IPS-20b (cell line): Measurements from ENCODE around the gene PPARG.

Source experiments
- H3K27ac ChIP-seq: one replicate; pipeline ENCODE4 v1.5.1; 2013; ENCODE audit warnings: low read length
- H3K27me3 ChIP-seq: 2 replicates; pipeline ENCODE4 v1.6.1; 2013; ENCODE audit warnings: mild to moderate bottlenecking, low read length, inconsistent platforms; ENCODE audit not compliant: insufficient read depth
- H3K36me3 ChIP-seq: 2 replicates; pipeline ENCODE4 v1.6.1; 2013; ENCODE audit warnings: low read depth, mild to moderate bottlenecking, inconsistent platforms, low read length, moderate library complexity; ENCODE audit not compliant: insufficient read depth
- H3K4me1 ChIP-seq: 2 replicates; pipeline ENCODE4 v1.6.1; 2013; ENCODE audit warnings: mild to moderate bottlenecking, control low read depth, inconsistent platforms, low read length, moderate library complexity; ENCODE audit not compliant: insufficient read depth
- H3K4me3 ChIP-seq: 2 replicates; pipeline ENCODE4 v1.5.1; 2013; ENCODE audit warnings: mild to moderate bottlenecking, low read length, inconsistent platforms
- H3K9ac ChIP-seq: 2 replicates; pipeline ENCODE4 v1.6.1; 2013; ENCODE audit warnings: low read depth, mild to moderate bottlenecking, inconsistent platforms, low read length, moderate library complexity
- H3K9me3 ChIP-seq: 2 replicates; pipeline ENCODE4 v1.6.1; 2013; ENCODE audit warnings: mild to moderate bottlenecking, low read depth, low read length, inconsistent platforms; ENCODE audit not compliant: insufficient read depth

The PPARG gene

GRCh38 chr3:12317914-12318313 is 29.0 kb downstream of the PPARG start:
- H3K27ac ChIP-seq, result no peak overlapping the region
- no peaks in the 10 kb centered on the region for H3K4me1 ChIP-seq
- no peak overlapping the region for H3K4me3 ChIP-seq
- H3K9ac ChIP-seq, result no peak overlapping the region
- H3K27me3 ChIP-seq, result no peaks in the 10 kb centered on the region
- no peaks in the 10 kb centered on the region for H3K9me3 ChIP-seq
- H3K36me3 ChIP-seq, result no peaks in the 10 kb centered on the region

- Histone ChIP-seq H3K36me3 (no peaks in the 10 kb centered on the region), H3K9me3 (no peaks in the 10 kb centered on the region), H3K27me3 (no peaks in the 10 kb centered on the region), H3K27ac (no peak overlapping the region), H3K4me1 (no peaks in the 10 kb centered on the region), H3K4me3 (no peak overlapping the region), H3K9ac (no peak overlapping the region)
These were observed 30.1 kb downstream of the PPARG start for GRCh38 chr3:12318758-12319621.

DNA sequence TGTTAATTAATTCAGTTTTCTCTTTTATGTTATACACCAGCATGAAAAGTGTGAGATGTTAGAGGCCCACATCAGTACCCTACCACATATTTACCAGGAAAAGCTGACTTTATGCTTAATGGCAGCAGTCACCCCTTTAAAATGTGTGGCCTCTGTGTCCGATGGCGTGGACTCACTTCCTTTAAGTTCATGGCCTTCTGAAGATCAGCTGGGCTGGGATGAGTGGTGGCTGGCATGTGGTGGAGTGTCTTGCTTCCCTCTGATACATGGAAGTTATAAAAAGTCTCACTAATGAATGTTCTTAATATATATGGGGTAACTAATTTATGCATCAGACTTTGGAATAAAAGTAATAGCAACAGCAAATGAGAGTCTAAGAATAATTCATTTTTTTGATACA is 32.1 kb downstream of the PPARG start:
- H3K27ac ChIP-seq, result no peak overlapping the region
- no peaks in the 10 kb centered on the region for H3K27me3 ChIP-seq
- H3K4me3 ChIP-seq, result no peak overlapping the region
- H3K9ac ChIP-seq, result no peak overlapping the region
- no peaks in the 10 kb centered on the region for H3K36me3 ChIP-seq
- H3K9me3 ChIP-seq, result no peaks in the 10 kb centered on the region
- no peaks in the 10 kb centered on the region for H3K4me1 ChIP-seq

- no peaks in the 10 kb centered on the region for H3K36me3 ChIP-seq
- H3K4me1 ChIP-seq, result no peaks in the 10 kb centered on the region
- no peaks in the 10 kb centered on the region for H3K9me3 ChIP-seq
- H3K4me3 ChIP-seq, result no peak overlapping the region
- no peak overlapping the region for H3K27ac ChIP-seq
- no peaks in the 10 kb centered on the region for H3K27me3 ChIP-seq
- H3K9ac ChIP-seq, result no peak overlapping the region
These were observed 34.4 kb downstream of the PPARG start for GRCh38 chr3:12323237-12323636.

DNA sequence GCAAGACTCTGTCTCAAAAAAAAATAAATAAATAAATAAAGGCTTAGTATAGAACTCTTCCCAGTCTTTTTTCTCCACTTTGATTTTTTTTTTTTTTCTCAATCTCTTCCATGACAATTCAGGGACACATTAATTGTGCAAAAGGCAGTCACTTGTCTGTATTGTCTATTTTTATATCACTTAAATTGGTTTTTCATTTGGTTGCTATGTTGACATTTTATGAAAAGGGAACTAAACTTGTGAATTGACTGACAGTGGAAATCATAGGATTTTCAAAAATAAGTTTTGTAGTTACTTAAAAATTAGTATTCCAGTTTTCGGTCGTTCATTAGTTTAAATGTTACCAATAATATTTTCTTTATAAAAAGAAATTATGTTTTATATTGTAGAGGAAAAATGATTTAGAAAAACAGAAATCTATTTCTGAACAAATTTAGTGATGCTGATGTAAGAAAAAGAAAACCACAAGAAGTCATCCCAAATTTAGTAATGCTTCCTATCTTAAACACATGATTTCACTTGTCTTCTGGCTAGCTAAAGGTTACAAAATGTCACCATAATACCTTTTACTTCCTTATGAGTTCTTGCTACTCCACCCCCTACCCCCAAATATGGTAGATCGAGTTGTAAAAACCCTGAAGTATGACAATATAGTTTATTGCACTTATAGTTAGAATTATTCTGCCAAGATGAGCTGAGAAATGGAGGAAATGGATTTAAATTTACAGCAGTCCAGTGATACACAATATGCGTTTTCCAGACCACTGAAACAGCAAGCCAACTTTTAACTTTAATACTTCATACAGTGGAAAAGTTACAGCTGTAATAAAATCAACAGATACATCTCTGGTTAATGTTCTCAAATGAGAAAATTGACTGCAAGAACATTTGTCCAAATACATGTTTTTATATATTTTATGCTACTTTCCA is 37.0 kb downstream of the PPARG start:
- Histone ChIP-seq H3K4me3 (no peak overlapping the region), H3K9ac (no peak overlapping the region), H3K4me1 (0 out of 2 replicates have a peak, but pooled peaks cover 2% of the 10 kb centered on the region), H3K27me3 (no peaks in the 10 kb centered on the region), H3K9me3 (no peaks in the 10 kb centered on the region), H3K27ac (no peak overlapping the region), H3K36me3 (no peaks in the 10 kb centered on the region)

GRCh38 chr3:12327021-12327420 is 38.2 kb downstream of the PPARG start:
- H3K27ac ChIP-seq, result no peak overlapping the region
- H3K4me3 ChIP-seq, result no peak overlapping the region
- 0 out of 2 replicates have a peak, but pooled peaks cover 2% of the 10 kb centered on the region for H3K4me1 ChIP-seq
- no peaks in the 10 kb centered on the region for H3K36me3 ChIP-seq
- H3K9me3 ChIP-seq, result no peaks in the 10 kb centered on the region
- H3K9ac ChIP-seq, result no peak overlapping the region
- H3K27me3 ChIP-seq, result no peaks in the 10 kb centered on the region

GRCh38 chr3:12328132-12328836 is 39.4 kb downstream of the PPARG start:
- Histone ChIP-seq H3K27ac (no peak overlapping the region), H3K36me3 (no peaks in the 10 kb centered on the region), H3K4me1 (0 out of 2 replicates have a peak, but pooled peaks cover 2% of the 10 kb centered on the region), H3K9ac (no peak overlapping the region), H3K4me3 (no peak overlapping the region), H3K9me3 (no peaks in the 10 kb centered on the region), H3K27me3 (no peaks in the 10 kb centered on the region)

- no peaks in the 10 kb centered on the region for H3K9me3 ChIP-seq
These were observed 40.1 kb downstream of the PPARG start for GRCh38 chr3:12328837-12329462.

GRCh38 chr3:12334786-12335185 is 45.9 kb downstream of the PPARG start:
- no peaks in the 10 kb centered on the region for H3K36me3 ChIP-seq
- no peak overlapping the region for H3K9ac ChIP-seq
- no peak overlapping the region for H3K27ac ChIP-seq
- H3K4me1 ChIP-seq, result no peaks in the 10 kb centered on the region
- no peak overlapping the region for H3K4me3 ChIP-seq
- H3K27me3 ChIP-seq, result no peaks in the 10 kb centered on the region
- H3K9me3 ChIP-seq, result no peaks in the 10 kb centered on the region

More at GRCh38 chr3:12328837-12329462, 40.1 kb downstream of the PPARG start:
- no peak overlapping the region for H3K27ac ChIP-seq
- no peaks in the 10 kb centered on the region for H3K27me3 ChIP-seq
- 0 out of 2 replicates have a peak, but pooled peaks cover 2% of the 10 kb centered on the region for H3K4me1 ChIP-seq
- no peak overlapping the region for H3K9ac ChIP-seq
- H3K4me3 ChIP-seq, result no peak overlapping the region
- H3K36me3 ChIP-seq, result no peaks in the 10 kb centered on the region

DNA sequence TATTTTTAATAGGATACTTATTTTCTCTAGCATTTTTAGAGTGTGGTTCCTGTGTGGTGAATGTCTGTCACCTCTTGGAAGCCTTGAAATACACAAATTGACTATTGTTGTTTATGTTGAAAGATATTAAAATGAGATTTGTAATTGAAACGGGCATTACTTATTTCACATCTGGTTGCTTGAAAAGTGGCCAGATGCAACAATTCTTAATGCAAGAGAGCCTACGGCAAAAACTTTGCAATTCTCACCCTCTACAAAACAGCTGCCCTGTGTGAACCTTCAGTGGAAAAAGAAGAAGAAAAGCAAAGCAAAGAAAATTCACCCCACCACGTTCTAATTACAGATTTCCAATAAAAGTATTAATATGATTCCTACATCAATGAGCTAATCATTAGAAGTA is 46.6 kb downstream of the PPARG start:
- Histone ChIP-seq H3K9ac (no peak overlapping the region), H3K36me3 (no peaks in the 10 kb centered on the region), H3K4me1 (no peaks in the 10 kb centered on the region), H3K27ac (no peak overlapping the region), H3K9me3 (no peaks in the 10 kb centered on the region), H3K4me3 (no peak overlapping the region), H3K27me3 (no peaks in the 10 kb centered on the region)

DNA sequence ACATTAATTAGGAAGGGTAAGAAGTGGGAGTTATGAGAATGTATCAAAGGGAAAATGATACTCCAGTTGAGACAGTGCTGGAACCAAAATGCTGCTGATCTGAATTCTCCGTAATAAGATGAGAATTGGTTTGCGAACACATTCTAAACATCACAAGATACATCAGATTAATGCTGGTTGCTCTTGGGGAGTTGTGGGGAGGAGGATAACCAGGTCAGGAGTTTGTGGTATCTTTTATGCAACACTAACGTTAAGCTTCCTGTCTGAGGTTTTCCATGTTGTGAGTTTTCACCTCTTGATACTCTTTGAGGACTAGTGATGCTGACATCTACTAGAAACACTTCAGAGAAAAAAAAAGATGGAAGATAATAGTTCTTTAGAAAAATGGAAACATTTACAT is 47.2 kb downstream of the PPARG start:
- Histone ChIP-seq H3K27ac (no peak overlapping the region), H3K9me3 (no peaks in the 10 kb centered on the region)

More for the DNA sequence above, 47.2 kb downstream of the PPARG start:
- H3K36me3 ChIP-seq, result no peaks in the 10 kb centered on the region
- no peak overlapping the region for H3K9ac ChIP-seq
- H3K27me3 ChIP-seq, result no peaks in the 10 kb centered on the region
- no peaks in the 10 kb centered on the region for H3K4me1 ChIP-seq
- no peak overlapping the region for H3K4me3 ChIP-seq
